ENCODE data around the gene TNPO3. TPM values are rescaled to one million over a fixed set of nuclear protein-coding genes. Genes with fewer than 3 reads are reported as not detected.
"Not testable (repeated sequence)": the region's sequence is repeated elsewhere in the genome, so short reads cannot be mapped to it uniquely, and the experiment has no call there.

TNPO3 gene
- total and polyA plus RNA-seq, 7 donors, result 22.6 to 62.1 (median 37.0) TPM

DNA sequence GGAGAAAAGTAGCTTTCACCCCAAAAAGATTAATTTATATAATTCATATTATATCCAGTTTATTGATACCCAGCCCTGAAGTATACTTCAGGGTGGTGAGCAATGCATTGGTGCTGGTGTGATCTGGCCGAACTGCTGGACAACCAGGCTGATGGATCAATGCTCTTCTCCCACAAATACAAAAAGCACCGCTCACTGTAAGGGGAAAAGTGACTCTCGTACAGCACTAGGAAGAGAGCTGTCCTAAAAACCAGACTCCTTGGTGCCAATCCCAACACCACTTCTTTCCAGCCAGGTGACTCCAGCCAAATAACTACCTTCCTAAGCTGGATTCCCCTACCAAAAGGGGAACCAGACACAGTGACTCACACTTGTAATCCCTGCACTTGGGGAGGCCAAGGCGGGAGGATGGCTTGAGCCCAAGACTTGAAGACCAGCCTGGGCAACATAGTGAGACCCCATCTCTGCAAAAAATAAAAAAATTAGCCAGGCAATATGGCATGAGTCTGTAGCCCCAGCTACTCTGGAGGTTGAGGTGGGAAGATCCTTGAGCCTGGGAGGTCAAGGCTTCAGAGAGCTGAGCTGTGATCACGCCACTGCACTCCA is 13.1 kb upstream of the TNPO3 start:
- H3K27ac ChIP-seq, result no peak overlapping the region
- intact Hi-C loops (cut with DNase I), result no loop called here
- no peak overlapping the region for H3K4me3 ChIP-seq
- WGBS, 3 donors, result 82 to 85% (median 82%) methylated on average over 5 of the region's 5 CpGs
- no peaks in the 10 kb centered on the region for H3K36me3 ChIP-seq (ENCODE audit: insufficient read depth in 1 of 2, low read depth in 1 of 2)
- ATAC-seq (no peak), DNase-seq (no peak)
- no peaks in the 10 kb centered on the region for H3K9me3 ChIP-seq
- TF ChIP-seq CTCF (IDR thresholded peaks at IDR 0.05), result no peak
- H3K27me3 ChIP-seq (ENCODE audit: insufficient read depth in 3 of 3, low read length in 2 of 3), result peaks cover 0 to 13% (median 3%) of the 10 kb centered on the region in 3 donors
- H3K4me1 ChIP-seq, result no peaks in the 10 kb centered on the region

- H3K36me3 ChIP-seq (ENCODE audit: insufficient read depth in 1 of 2, low read depth in 1 of 2); H3K4me1 ChIP-seq; ATAC-seq; H3K27ac ChIP-seq; DNase-seq; intact Hi-C loops (cut with DNase I); H3K9me3 ChIP-seq; H3K4me3 ChIP-seq: not testable (repeated sequence)
- WGBS, 3 donors, result 52 to 59% (median 54%) methylated on average over 4 of the region's 4 CpGs
- peaks cover 0 to 13% (median 3%) of the 10 kb centered on the region in 3 donors for H3K27me3 ChIP-seq (ENCODE audit: insufficient read depth in 3 of 3, low read length in 2 of 3)
These were observed 12.2 kb upstream of the TNPO3 start for GRCh38 chr7:129067132-129067561.

- DNase-seq (no peak), ATAC-seq (no peak)
- Histone ChIP-seq H3K27me3 (ENCODE audit: insufficient read depth in 3 of 3, low read length in 2 of 3) (peaks cover 0 to 13% (median 3%) of the 10 kb centered on the region in 3 donors), H3K9me3 (no peaks in the 10 kb centered on the region), H3K4me1 (no peaks in the 10 kb centered on the region), H3K36me3 (ENCODE audit: insufficient read depth in 1 of 2, low read depth in 1 of 2) (no peaks in the 10 kb centered on the region), H3K4me3 (no peak overlapping the region), H3K27ac (no peak overlapping the region)
- no peak for TF ChIP-seq CTCF (IDR thresholded peaks at IDR 0.05)
- intact Hi-C loops (cut with DNase I), result no loop called here
- WGBS, 3 donors, result 45 to 62% (median 51%) methylated on average over 11 of the region's 11 CpGs
These were observed 11.6 kb upstream of the TNPO3 start for GRCh38 chr7:129066290-129067131.

- H3K36me3 ChIP-seq (ENCODE audit: insufficient read depth in 1 of 2, low read depth in 1 of 2), result peaks cover 0 to 6% of the 10 kb centered on the region in 2 donors
- H3K4me3 ChIP-seq, result peak overlapping the region; percentile 99
- ATAC-seq, result no peak
- H3K27me3 ChIP-seq (ENCODE audit: insufficient read depth in 3 of 3, low read length in 2 of 3), result no peaks in the 10 kb centered on the region
- intact Hi-C loops (cut with DNase I), result no loop called here
- no peak overlapping the region for H3K27ac ChIP-seq
- peaks cover 17% of the 10 kb centered on the region for H3K4me1 ChIP-seq
- no peak for TF ChIP-seq CTCF (IDR thresholded peaks at IDR 0.05)
- no peak for DNase-seq
- no peaks in the 10 kb centered on the region for H3K9me3 ChIP-seq
- WGBS, 3 donors, result 77 to 85% (median 81%) methylated on average over 22 of the region's 22 CpGs
These were observed 1.1 kb upstream of the TNPO3 start for GRCh38 chr7:129055861-129056464.

- Histone ChIP-seq H3K4me1 (peaks cover 17% of the 10 kb centered on the region), H3K27me3 (ENCODE audit: insufficient read depth in 3 of 3, low read length in 2 of 3) (no peaks in the 10 kb centered on the region), H3K9me3 (no peaks in the 10 kb centered on the region), H3K36me3 (ENCODE audit: insufficient read depth in 1 of 2, low read depth in 1 of 2) (peaks cover 0 to 6% of the 10 kb centered on the region in 2 donors), H3K27ac (peak overlapping the region; percentile 99), H3K4me3 (peak overlapping the region; percentile 99)
- intact Hi-C loops (cut with DNase I), result no loop called here
- WGBS, 3 donors, result 8% methylated on average over 9 of the region's 9 CpGs
- TF ChIP-seq CTCF (IDR thresholded peaks at IDR 0.05), result no peak
- DNase-seq (no peak), ATAC-seq (peak; percentile 19 to 48 (median 43))
These were observed 444 bp upstream of the TNPO3 start for GRCh38 chr7:129055294-129055816.
